Measurements from ENCODE around the gene AGAP1.

The AGAP1 gene

GRCh38 chr2:236021499-236022057 lies 527.7 kb downstream of the AGAP1 start:
- DNase-seq: no peak

DNA sequence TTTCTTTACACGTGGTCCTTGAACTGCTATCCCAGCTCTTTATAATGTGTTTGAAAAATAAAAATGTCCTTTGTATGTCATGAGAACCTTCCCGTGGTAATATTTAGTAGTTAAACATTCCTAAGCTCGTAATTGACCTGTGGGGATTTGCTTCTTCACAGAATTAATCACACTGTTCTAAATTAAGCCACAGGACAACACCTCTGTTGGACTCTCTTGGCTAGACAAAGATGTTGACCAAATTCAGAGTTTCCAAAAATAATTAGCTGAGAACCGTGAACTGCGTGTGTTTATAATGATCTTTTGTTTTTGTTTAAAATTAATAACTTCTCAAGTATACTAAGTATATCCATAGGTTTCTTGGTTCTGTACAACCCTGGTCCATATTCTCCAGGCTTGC lies 528.3 kb downstream of the AGAP1 start:
- no peak for DNase-seq

DNA sequence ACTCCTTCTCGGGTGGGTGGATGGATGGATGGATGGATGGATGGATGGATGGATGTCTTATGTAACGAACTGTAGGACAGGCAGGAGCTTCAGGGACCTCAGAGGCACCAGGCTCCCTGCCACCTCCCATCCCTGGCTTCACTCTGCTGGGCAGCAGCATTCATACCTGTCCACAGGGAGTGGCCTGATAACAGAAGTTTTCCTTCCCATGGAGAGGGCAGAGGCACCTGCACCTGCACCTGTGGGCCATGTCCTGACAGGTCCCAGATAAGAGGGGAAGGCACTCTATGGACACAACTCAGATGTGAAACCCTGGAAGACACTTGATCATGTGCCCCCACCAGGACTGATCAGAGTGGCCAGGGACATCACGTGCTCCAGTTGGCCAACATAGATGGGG lies 532.0 kb downstream of the AGAP1 start:
- DNase-seq: no peak

DNA sequence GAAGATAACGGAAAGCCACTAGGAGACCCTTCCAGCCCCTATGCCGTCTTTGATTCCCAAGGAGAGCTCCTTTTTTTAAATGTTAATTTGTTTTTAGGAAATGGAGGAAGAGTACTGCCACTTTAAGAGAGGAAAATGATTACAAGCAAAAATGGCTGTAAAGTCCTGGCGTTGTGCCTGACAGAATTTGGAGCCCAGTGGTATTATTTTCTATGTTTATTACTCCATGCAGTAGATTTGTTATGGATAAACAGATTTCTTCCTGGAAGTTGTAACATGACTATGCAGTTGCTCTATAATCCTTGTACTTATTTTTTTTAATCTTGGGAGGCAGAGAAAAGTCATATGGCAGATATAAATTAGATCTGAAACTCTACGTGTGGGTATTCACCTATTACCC lies 533.0 kb downstream of the AGAP1 start:
- DNase-seq: no peak

DNA sequence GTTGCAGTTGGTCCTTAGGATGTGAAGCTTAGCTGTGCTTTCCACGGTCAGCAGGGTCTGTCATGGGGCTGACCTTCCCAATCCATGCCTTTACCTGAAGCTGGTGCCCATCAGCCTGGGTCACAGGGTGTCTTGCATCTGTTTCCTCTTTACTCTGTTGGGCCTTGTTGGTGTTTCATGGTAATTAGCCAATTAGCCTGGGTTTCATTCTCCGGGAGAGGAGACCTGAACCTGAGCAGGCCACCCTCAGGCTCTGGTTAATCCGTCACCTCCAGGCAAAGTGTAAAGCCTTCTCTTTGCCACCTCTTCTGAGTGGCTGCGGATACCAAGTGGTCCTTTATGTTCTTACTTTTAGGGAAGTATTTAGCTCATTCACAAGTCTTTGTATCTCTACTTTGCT lies 534.2 kb downstream of the AGAP1 start:
- DNase-seq: no peak

DNA sequence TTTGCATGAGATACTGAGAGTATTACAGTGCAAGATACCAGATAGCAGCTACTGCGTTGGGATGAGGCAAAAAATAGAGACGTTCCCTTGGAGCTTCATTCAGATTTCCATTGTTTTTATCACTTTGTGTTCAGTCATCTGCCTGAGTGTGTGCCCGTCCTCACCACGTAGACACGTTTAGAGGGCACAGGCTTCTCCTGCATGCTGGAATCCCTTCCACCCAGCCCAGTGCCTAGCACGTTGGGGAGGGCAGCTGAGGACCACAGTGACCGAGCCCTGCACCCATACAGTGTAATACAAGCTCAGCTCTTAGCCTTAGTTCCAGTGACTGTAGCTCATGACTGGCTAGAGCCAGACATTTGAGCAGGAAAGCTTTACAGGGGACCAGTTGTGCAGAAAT lies 539.6 kb downstream of the AGAP1 start:
- no peak for DNase-seq

- DNase-seq: no peak
Measured at GRCh38 chr2:236034974-236035373, 541.1 kb downstream of the AGAP1 start.

DNA sequence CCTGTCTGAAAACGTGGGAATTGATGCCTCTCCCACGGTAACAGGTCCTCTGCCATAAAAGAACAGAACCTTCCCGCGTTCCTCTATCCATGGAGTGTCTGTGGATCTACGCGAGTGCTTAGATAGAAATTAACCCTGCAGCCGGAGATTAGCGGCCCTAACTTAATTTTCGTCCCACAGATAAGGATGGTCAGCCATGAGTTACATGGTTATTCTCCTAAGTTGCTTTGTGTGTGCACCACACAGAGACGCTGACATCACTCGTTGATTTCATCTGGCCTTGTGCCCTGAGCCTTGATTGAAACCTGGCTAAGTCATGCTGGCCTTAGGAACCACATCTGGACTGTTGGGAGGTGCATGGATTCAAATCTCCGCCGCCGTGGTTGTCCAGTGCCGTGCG lies 542.2 kb downstream of the AGAP1 start:
- DNase-seq: no peak

- DNase-seq: no peak
Measured at GRCh38 chr2:236038096-236038495, 544.3 kb downstream of the AGAP1 start.

GRCh38 chr2:236040600-236041328 lies 546.9 kb downstream of the AGAP1 start:
- DNase-seq: no peak

DNA sequence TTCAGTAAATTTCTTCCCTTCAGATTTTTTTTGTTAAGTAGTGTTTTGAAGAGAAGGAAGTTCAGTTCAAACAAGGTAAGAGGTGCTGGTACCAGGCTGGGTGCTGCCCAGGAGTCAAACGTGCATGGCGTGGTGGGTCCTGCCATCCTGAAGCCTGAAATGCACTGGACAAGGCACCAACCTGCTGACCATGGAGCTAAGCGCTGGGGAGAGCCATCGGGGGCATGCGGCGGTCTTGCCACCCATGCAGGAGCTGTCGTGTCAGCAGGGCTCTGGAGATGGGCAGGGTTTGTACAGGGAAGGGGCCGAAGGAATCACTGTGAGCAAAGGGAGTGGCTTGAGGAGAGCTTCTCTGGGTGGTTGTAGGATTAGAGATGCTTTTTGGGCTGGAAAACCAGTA lies 547.8 kb downstream of the AGAP1 start:
- no peak for DNase-seq

GRCh38 chr2:236042087-236042486 lies 548.2 kb downstream of the AGAP1 start:
- no peak for DNase-seq

- no peak for DNase-seq
Measured at GRCh38 chr2:236044191-236044590, 550.3 kb downstream of the AGAP1 start.

DNA sequence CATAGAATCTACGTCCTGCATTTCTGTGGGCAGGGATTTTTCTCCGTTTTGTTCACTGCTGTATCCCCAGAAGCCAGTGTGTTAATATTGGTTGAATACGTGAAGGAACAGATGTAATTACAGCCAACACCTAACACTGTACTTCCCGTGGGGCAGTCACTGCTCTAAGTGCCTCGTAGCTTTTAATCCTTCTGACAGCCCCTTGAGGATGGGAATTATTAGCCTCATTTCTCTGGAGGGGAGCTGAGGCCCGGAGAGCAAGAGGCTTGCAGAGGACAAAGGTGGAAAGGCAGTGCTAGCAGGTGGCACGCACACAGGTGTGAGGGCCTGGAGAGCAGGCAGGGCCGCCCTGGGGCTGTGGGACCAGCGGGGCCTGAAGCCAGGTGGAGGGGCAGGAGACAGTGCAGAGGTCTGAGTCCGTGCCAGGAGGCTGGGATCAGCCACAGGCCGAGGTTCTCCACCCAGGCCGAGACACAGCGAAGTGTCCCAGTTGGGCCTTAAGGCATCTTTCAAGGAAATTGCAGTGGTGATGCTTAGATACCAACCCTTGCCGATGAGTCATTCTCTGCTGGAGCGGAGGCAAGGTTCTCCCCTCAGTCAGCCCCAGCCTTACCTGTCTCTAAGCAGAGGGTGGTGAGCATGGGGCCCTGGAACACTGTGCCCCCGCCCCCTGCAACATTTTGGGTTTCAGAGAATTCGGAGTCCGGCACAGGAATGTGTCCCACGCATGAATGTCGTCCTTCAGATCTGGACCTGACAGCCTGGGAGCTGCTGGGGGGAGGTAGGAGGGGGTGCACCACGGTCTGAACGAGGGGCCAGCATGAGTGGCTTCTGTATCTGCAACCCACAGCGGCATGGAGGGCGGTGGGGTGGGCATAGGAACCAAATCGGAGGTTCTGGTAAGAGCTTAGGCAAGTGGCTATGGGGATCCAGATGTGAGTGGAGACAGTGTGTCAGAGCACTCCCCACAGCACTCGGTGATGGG lies 551.7 kb downstream of the AGAP1 start:
- DNase-seq: no peak

DNA sequence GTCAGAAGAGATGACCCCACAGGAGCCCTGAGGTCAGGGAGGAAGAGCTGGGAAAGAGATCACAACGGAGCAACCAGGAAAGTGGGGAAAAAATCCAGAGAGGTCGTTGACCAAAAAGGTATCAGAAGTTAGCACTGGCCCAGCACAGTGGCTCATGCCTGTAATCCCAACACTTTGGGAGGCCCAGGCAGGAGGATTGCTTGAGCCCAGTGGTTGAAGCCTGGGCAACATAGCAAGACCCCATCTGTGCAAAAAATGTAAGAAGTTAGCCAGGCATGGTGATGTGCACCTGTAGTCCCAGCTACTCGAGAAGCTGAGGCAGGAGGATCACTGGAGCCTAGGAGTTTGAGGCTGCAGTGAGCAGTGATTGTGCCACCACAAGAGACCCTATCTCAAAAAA lies 552.9 kb downstream of the AGAP1 start:
- DNase-seq: no peak

- no peak for DNase-seq
Measured at GRCh38 chr2:236047176-236047575, 553.3 kb downstream of the AGAP1 start.

DNA sequence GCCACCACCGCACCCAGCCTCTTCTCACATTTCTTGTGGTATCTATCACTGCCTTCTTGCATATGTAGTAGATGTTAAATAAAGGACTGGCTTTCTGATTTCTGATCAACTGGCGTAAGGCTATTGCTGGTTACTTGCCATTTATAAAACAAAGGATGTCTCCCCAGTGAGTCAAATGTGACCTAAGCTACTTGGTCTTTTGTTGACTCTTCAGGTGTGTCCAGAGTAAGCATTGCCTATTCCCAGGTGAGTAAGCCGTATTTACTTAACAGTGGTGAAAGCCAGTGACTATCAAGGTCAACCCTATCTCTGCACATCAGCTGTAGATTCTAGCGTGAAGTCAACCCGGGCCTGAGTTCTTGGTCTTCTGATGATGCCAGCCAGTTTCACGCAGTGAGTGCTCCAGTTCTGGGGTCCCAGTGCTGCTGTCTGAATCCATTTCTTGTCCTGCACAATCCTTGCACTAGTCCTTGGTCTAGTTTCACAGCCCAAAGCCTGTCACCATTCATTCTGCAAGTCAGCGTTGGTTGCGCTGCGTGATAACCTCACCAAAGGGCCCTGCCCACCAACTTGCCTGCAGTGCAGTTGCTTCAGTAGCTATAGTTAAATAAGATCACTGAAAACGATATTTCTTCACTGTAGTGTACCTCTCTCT lies 554.2 kb downstream of the AGAP1 start:
- no peak for DNase-seq

DNA sequence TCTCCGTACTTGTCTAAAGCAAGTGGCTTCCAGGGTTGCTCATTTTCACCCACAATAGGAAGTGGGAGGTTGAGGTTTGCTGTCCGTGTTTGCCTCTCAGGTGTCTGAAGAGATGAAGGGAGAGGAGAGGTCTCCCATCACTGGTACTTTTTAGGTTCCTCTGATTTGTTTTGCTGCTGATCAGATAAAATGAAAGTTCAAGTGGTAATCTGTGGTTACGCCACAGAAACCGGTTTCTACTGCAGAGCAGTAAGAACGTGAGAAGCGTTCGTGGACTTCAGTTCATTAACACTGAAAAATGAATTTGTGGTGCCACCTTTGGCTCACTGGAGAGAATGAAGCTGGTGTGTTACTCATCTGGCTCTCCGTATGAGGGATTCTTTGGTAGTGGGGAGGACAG lies 556.1 kb downstream of the AGAP1 start:
- DNase-seq: no peak

DNA sequence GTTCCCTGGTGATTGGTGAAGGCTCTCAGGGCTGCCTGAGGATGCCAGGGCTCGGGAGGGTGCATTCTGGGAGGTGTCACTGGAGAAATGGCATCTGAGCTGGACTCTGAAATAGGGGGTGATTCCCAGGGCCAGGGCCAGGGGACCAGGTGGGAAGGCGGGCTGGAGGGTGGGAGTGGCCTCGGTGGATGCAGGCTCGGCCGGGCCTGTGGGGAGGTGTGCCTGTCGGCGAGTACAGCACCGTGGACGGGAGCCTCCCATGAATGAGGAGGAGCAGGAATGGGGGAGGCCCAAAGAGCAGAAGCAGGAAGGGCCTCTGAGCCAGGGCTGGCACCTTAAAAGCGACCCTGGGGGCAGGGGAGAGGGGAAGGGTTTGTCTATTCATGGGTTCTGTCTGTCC lies 557.5 kb downstream of the AGAP1 start:
- DNase-seq: no peak

DNA sequence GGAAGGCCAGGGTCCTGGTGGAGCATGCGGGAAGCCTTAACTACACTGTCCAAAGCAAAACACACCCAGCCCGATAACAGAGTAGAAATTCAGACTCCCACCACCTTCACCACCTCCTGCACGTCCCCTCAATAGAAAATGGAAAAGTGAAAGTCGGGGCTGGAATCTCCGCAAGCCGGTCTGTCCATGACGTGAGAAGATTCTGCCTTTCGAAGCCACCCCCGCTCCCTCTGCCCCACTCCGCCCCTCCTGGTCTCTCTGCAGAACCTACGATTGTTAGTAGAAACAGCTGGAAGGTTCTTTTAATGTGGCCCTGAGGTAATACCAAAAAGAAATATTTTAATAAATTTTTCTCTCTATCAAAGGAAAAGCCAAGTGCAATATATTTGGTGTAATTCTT lies 558.0 kb downstream of the AGAP1 start:
- DNase-seq: no peak

- DNase-seq: no peak
Measured at GRCh38 chr2:236052206-236052605, 558.4 kb downstream of the AGAP1 start.

- no peak for DNase-seq
Measured at GRCh38 chr2:236052926-236053821, 559.3 kb downstream of the AGAP1 start.

Data from NCI-H226 (cell line).